Islet of Langerhans (tissue), 1 donor: Measurements from ENCODE around the gene UNC45A.

Experiments used
- FAIRE-seq: peaks from one replicate; lab custom pipeline; 2011; peaks lifted over from hg19 to GRCh38; lab: Jason Lieb, UNC

Gene UNC45A

GRCh38 chr15:90967206-90967605 lies 32.1 kb downstream of the UNC45A start:
- FAIRE-seq, result no peak

GRCh38 chr15:90968434-90968833 lies 33.3 kb downstream of the UNC45A start:
- no peak for FAIRE-seq

GRCh38 chr15:90970274-90970673 lies 35.2 kb downstream of the UNC45A start:
- no peak for FAIRE-seq

DNA sequence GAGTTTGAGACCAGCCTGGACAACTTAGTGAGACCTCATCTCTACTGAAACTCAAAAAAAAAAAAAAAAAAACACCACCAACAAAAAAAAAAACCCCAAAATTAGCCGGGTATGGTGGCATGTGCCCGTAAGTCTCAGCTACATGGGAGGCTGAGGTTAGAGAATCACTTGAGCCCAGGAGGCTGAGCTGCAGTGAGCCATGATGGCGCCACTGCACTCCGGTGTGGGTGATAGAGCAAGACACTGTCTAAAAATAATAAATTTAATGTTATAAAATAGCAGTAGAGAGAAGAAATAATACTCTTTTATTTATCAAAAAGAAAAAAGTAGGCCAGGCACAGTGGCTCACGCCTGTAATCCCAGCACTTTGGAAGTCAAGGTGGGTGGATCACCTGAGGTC lies 37.0 kb downstream of the UNC45A start:
- FAIRE-seq, result no peak

DNA sequence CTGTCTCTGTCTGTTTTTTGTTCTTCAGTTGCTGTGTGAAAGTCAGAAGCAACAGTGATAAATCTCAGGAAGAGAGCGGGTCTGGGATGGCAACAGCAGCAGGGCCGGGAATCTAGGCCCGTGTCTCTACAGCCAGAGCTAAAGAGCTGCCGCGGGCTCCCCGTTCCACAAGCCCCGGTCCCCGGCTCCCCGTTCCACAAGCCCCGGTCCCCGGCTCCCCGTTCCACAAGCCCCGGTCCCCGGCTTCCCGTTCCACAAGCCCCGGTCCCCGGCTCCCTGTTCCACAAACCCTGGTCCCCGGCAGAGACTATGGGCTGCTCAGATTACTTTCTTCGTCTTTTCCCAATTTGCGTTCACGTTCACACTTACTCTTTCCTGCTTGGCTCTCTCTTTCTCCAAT lies 39.1 kb downstream of the UNC45A start:
- no peak for FAIRE-seq

DNA sequence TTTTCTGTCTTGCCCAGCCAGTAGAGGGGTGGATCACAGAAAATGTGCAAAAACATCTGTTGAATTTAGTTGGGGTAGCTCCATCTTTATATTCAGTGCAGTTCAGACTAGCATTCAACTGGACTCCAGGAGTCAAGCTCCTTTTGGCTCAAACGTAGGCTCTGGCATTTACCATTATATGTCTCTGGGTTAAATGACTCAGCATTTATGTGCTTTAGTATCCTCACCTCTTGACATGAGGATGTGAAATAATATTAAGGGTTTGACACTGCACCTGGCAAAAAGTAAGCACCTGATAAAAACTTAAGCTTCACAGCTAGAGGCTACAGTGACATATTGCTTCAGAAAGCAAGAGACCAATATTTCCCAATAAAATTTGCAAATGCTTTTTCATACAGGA lies 44.5 kb downstream of the UNC45A start:
- FAIRE-seq, result no peak

DNA sequence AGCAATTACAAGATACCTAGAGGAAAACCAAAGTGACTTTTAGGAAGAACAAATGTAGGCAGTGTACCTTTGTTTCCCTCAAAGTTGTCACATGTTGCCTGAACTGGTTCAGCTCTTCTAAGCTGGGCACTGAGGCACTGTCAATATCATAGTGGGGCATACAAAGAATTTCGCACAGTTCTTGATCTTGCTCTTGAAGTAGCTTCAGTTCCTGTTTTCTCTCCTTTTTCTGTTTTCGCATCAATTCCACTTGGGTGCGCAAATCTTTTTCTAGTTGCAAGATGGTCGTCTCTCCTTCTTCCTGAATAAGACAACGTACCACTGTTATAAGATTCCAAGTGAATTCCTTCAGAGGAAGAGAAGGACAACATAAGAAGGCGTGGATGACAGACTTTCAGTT lies 46.6 kb downstream of the UNC45A start:
- FAIRE-seq, result no peak

GRCh38 chr15:90982135-90982534 lies 47.0 kb downstream of the UNC45A start:
- no peak for FAIRE-seq

DNA sequence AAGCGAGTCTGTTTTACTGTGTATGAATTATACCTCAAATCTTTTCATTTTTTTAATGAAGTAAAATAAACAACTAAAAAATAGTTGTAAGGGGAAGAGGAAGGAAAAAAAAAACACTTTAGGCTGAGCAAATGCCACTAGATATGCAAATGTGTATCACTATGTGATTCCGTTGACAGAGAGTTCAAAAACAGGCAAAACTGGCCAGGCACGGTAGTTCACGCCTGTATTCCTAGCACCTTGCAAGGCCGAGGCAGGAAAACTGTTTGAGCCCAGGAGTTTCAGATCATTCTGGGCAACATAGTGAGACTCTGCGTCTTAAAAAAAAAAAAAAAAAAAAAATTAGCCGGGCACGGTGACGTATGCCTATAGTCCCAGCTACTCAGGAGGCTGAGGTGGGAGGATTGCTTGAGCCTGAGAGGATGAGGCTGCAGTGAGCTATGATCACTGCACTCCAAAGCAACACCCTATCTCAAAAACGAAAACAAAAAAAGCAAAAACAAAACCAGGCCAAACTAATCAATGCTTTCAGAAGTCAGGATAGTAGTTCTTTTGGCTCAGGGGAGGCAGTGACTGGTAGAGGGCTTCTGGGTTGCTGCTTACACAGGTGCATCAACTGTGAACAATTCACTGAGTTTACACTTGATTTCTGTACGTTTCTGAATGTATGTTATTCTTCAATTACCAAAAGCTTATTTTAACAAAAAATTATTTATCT lies 51.9 kb downstream of the UNC45A start:
- FAIRE-seq, result no peak

- FAIRE-seq, result no peak
These were observed 52.6 kb downstream of the UNC45A start for GRCh38 chr15:90987561-90988141.

DNA sequence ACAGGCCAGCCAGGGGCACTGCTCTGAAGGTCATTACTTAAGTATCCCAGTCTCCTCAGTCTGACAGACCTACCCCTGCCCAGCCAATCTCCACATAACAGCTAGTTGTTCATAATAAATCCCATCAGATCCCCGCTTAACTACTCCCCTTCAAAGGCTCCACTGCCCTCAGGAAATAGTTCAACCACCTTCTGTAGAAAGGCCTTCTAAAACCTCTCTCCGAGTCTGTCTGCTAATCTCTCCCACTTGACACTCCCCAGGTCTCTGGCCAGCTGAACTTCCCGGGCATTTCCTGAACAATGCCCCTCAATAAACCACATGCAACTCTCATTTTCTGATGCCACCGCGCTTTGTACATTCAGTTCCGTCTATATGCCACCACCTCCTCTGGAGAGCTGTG lies 53.2 kb downstream of the UNC45A start:
- no peak for FAIRE-seq

- no peak for FAIRE-seq
These were observed 54.1 kb downstream of the UNC45A start for GRCh38 chr15:90989040-90989768.

DNA sequence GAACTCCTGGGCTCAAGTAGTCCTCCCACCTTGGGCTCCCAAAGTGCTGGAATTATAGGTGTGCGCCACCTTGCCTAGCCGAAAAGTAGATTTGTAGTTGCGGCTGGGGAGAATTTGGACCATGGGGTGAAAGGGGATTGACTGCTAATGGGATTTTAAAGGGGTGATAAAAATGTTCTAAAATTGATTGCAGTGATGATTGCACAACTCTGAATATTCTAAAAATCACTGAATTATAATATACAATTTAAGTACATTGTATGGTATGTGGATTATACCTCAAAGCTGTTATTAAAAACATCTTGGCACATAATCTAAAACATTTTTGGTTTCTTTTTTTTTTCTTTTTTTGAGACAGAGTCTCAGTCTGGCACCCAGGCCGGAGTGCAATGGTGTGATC lies 55.4 kb downstream of the UNC45A start:
- FAIRE-seq, result no peak

DNA sequence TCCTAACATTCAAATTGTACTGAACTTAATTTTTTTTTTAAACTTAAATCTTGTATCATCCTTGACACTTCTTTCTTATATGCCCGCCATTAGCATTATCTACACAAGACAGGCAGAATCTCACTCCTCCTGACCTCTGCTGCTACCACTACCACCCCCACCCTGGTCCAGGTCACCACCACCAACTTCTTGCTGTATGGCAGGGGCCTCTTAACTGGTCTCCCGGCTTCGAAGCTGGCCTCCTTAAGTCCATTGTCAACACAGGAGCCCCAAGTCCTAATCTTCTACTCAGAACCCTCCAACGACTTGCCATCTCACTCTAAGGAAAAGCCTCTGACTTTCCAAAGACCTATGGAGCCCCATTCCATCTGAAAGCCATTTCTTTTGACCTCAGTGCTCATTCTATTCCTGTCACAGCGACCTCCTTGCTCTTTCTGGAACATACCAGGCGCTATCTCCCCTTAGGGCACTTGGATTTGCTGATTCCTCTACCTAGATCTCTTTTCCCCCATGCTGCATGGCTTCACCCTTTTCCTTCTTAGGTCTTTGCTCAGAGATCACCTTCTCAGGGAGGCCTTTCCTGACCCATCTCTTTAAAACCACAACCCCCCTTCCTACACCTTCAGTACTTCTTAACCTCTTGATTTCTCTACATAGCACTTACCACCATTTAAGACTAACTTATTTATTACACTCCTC lies 56.7 kb downstream of the UNC45A start:
- FAIRE-seq, result no peak

GRCh38 chr15:90994059-90994416 lies 59.0 kb downstream of the UNC45A start:
- FAIRE-seq, result no peak

DNA sequence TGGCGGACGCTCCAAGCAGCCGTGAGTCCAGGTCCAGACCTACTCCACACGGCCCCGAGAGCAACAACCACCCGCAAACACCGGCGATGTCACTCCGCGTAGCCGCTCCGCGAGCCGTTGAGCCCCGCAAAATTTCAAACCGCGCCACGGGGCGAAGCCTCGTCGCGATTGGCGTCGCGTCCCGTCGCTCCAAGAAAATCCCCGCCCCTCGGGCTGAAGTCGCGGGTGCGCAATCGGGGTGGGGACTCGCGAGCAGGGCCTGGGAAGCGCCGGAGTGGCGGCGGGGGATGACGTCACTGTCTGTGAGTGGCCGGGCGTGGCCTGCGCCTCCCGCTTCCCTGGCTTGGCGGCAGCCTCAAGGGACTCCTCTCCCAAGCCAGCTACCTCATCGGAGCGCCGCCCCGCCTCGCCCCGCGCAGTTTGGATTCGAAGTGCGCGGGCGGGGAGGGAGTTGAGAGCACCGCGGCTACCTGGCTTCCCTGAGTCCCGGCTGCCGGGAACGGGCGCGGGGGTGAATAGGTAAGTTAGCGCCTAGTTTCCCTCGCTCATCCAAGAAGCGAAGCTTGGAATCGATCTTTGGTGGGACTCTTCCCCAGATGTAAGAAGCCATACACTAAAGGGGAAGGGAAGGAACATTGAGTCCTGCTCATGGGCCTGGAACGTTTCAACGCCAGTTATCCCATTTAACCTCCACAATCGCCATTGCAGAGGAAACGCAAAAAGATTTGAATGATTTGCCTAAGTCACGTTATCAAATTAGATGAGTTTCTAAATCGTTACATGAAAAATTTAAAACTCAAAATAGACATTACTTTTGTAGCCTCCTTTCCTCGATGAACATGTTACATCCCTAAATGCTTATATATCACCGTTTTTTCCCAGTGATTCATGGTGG lies 59.6 kb downstream of the UNC45A start, which contains the start of gene PRC1:
Gene PRC1 (minus strand): TSS at position 119 of the 895 bp plus-strand sequence. CDS start 118 bp downstream, at position 1.
- FAIRE-seq, result no peak

DNA sequence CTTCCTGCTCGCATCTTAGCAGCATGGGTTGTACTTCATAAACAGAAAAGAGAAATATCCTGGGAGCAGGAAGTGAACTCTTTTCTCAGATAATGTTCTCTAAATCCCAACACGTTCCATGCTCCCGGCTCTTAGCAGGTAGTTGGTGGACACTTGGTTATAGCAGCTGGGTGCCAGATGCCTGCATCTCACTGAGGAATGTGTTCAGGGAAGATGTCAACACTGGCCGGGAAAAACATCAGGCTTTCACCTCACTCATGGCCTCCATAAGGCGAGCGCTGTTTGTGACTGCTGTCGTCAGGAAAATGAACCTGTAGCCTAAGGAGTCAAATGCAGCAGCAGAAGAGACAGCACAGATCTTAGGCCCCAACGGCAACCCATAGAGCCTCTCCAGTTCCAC lies 63.7 kb downstream of the UNC45A start:
- FAIRE-seq, result no peak

DNA sequence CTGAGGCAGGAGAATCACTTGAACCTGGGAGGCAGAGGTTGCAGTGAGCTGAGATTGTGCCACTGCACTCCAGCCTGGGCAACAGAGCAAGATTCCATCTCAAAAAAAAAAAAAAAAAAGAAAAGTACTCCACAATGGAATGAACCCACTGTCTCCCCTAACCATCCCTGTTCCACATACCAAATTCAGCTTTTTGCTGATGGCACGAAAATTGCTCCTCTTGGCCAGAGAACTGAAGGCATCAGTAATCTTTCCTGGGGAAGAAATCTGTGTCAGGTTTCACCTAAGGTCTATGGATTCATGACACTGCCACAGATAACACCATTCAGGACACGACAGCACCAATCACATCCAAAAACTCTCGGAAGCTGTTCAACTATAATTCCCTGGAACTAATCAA lies 66.1 kb downstream of the UNC45A start:
- no peak for FAIRE-seq
